IPS DF 6.9 (cell line): Measurements from ENCODE around the gene DTX1.

ENCODE experiments used
- DNase-seq: peaks from one replicate; pipeline ENCODE4 v3.0.0-alpha.2; 2013; ENCODE audit warnings: low read depth, low spot score
- H3K27ac ChIP-seq: one replicate; pipeline ENCODE4 v1.5.1; 2013; ENCODE audit warnings: low read length, control low read depth
- H3K27me3 ChIP-seq: 2 replicates; pipeline ENCODE4 v1.6.1; 2013; ENCODE audit warnings: mild to moderate bottlenecking, low read length; ENCODE audit not compliant: control insufficient read depth, insufficient read depth
- H3K36me3 ChIP-seq: 2 replicates; pipeline ENCODE4 v1.6.1; 2013; ENCODE audit warnings: low read length; ENCODE audit not compliant: control insufficient read depth, insufficient read depth
- H3K4me1 ChIP-seq: 2 replicates; pipeline ENCODE4 v1.6.1; 2013; ENCODE audit warnings: low read length; ENCODE audit not compliant: control insufficient read depth, insufficient read depth
- H3K4me3 ChIP-seq: 2 replicates; pipeline ENCODE4 v1.5.1; 2013; ENCODE audit warnings: mild to moderate bottlenecking, low read length
- H3K9me3 ChIP-seq: 2 replicates; pipeline ENCODE4 v1.6.1; 2013; ENCODE audit warnings: low read length, inconsistent platforms; ENCODE audit not compliant: control insufficient read depth, insufficient read depth
- WGBS: extraction: QIAGEN DNeasy Blood & Tissue Kit; methylation state at CpG from one replicate; pipeline ENCODE4 v1.1.7; 2013; ENCODE audit warnings: mixed read lengths, missing lambda C conversion rate; ENCODE audit not compliant: insufficient read length, insufficient coverage; 5-methylcytosine and 5-hydroxymethylcytosine counted together

Gene DTX1

GRCh38 chr12:113146999-113147398 is 90.5 kb downstream of the DTX1 start:
- no peak overlapping the region for H3K4me3 ChIP-seq
- no peak overlapping the region for H3K27ac ChIP-seq
- no peak for DNase-seq
- no peaks in the 10 kb centered on the region for H3K36me3 ChIP-seq
- no peaks in the 10 kb centered on the region; the same call in 1 of the 2 replicates for H3K27me3 ChIP-seq
- peaks cover 6% of the 10 kb centered on the region; the same call in 1 of the 2 replicates for H3K4me1 ChIP-seq
- H3K9me3 ChIP-seq: no peaks in the 10 kb centered on the region
- no CpG with 5 or more reads among the region's 2 CpGs for WGBS
